GM21723 (cell line): ENCODE data around the gene BHLHE41.
A peak's percentile ranks its signal among the peaks of the same experiment; 100 is the strongest.

ENCODE experiments used
- ATAC-seq: cut with Tn5 transposase; IDR thresholded peaks from one replicate; pipeline ENCODE4 v1.9.1; 2021; ENCODE audit warnings: mild to moderate bottlenecking, moderate library complexity; ENCODE audit not compliant: unreplicated experiment

The BHLHE41 gene

GRCh38 chr12:26135010-26135420 lies 10.2 kb upstream of the BHLHE41 start:
- ATAC-seq = no peak

GRCh38 chr12:26134540-26134939 lies 9.7 kb upstream of the BHLHE41 start:
- no peak for ATAC-seq

DNA sequence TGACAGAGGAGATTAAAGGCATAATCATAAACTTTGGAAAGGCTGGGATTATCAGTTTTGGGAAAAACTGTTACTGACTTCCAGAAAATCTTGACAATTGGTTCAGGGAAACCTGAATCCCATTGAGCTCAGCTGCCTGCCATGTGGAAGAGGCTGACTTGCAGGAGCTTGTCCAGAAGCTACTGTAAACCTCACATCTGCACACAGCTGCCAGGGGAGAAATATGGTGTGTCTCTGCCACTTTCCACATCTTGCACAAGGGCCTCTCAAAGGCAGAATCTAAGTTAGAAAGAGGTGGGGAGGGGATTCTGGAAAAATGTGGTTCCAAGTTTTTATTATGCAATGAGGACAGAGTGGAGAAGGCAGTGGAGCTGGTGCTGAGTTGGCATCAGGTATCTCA lies 8.7 kb upstream of the BHLHE41 start:
- ATAC-seq = no peak

- ATAC-seq = no peak
These were observed 8.0 kb upstream of the BHLHE41 start for GRCh38 chr12:26132866-26133265.

GRCh38 chr12:26131936-26132335 lies 7.1 kb upstream of the BHLHE41 start:
- no peak for ATAC-seq

DNA sequence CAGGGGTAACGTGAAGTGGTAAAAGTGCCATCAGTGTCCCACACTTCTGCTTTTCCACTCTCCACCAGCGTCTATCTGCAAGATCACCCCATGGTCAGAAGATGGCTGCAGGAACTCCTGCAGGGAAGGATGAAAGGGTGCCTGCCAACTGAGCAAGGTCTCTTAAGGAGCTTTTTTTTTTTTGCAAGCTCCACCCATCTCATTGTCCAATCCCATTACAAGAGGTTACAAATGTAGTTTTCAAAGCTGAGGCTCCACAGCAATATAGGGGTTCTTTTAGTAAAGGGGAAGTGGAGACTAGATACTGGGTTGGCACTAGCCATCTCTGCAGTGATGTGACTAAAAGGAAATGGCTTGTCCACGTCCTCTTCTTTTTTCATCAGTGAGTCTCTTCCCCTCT lies 5.9 kb upstream of the BHLHE41 start:
- ATAC-seq = no peak

GRCh38 chr12:26128168-26128567 lies 3.3 kb upstream of the BHLHE41 start:
- no peak for ATAC-seq

- no peak for ATAC-seq
These were observed 2.6 kb upstream of the BHLHE41 start for GRCh38 chr12:26127404-26127803.

DNA sequence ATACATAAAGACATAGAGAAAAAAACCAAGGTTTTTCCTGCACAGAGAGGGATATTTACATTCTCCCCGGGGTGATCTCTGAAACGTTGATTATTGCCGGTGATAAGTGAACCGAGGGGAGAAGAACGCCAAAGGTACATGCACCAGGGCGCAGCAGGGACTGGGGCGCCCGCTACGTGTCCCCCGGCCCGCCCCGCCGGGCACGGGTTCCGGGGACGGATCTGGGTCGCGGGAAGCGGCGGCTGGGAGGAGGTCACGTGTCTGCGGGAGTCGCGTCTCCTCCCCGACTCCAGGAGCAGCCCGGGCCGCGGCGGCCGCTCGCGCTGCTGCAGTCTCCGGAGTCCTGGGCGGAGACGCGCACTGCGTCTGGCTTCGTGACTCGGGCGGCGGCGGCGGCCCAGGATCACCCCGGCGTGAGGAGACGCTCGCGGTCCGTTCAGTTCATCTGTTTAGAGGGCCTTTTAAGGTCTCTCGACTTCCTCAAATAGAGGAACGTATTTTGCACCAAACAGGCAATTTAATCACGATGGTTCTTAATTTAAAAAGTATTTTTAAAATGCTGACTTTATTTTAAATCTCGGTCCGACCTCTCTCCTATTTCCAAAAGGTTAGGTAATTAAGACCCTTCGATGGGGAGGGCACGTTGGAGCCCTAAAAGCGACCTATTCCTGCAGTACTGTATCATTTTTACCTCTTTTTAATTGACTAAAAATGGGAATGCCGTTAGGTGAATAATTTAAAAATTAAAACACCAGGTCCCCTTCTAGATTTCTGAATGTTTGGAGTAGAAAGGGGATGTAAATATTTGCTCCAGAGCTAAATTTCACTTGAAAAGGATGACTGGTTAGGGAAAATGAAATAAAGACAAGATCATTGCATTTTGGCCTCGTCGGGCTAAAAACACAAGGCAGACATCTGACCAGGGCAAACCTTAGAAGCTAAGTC lies 1.8 kb upstream of the BHLHE41 start:
- ATAC-seq = peak; percentile 44

- peak; percentile 32 for ATAC-seq
These were observed 833 bp upstream of the BHLHE41 start for GRCh38 chr12:26125400-26126339.

- no peak for ATAC-seq
These were observed 1.3 kb downstream of the BHLHE41 start for GRCh38 chr12:26123482-26123980.

GRCh38 chr12:26122681-26123481 lies 2.0 kb downstream of the BHLHE41 start:
- peak; percentile 25 for ATAC-seq

GRCh38 chr12:26122061-26122680 lies 2.7 kb downstream of the BHLHE41 start:
- peak; percentile 36 for ATAC-seq

- ATAC-seq = no peak
These were observed 3.3 kb downstream of the BHLHE41 start for GRCh38 chr12:26121323-26122060.

DNA sequence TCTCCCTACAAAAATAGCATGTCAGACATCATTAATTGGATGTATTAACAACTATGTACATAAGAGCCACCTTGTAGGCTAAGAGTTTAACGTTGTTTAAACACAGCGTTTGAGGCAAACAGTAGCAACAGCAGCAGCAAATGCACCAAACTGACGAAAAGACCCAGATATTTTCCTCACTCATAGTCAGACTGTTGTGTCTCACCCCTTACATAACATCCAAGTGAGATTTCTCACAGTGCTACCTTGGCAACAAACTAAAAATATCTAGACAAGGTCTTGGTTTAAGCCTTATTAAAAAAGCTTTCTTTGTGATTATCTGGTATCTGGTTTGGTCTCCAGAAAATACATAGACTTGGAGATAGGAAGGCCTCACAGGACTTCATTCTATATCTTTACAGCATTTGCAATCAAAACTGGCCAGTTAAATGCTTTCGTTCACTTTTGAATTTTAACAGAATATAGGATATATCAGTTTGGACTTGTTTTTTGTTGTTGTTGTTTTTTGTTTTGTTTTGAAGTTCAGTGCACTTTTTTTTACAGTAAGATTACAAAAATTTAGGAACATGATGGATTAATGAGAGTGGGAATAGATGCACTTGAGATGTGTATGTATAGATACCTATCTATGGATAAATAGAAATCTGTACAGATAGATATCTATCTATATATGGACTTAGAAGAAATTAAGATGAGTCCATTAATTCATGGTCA lies 4.1 kb downstream of the BHLHE41 start:
- no peak for ATAC-seq

DNA sequence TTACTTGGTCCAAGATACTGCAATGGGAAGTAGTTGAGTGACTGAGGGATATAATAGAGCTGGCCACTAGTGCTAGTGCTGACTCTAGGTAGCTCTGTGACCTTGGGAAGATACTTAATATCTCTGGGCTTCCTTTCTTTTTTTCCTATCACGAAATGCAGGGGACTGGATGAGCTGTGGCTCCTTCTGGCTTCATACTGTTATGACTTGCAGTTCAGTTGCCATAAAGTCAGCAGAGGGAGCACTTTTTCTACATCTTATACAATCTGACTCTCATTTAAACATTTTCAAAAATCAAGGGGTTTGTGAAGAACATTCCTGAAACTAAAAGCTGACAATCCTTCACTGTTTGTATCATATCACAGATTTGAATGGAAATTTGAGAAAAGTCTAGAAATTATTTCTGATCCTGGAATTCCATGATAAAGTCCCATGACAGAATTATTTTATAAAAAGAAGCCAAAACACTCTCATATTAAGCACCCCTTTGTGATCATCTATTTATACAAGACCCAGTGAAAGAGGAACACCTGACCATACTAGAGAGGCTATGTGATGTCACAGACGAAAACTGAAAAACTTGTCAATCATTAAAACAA lies 5.3 kb downstream of the BHLHE41 start:
- ATAC-seq = peak; percentile 40

DNA sequence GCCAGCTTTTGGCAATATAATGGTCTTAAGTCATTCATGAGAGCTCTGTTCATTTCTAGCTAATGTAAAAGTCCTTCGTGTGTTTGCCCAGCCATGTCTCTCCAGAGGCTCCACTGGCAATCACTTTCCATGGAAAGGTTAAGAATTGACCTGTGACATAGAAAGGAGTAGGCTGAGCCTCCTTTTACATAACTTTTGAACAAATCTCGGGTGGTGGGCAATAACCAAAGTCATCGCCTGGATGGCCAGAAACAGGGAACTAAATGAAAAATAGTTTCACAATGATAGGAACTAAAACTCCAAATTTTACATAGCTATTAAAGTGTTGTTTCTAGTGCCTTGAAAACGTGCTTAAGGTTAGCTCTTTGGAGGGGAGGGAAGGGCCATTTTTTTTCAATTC lies 6.5 kb downstream of the BHLHE41 start:
- no peak for ATAC-seq
